ENCODE measurements around the gene ZNF618.

- TF ChIP-seq, protein P1, sequence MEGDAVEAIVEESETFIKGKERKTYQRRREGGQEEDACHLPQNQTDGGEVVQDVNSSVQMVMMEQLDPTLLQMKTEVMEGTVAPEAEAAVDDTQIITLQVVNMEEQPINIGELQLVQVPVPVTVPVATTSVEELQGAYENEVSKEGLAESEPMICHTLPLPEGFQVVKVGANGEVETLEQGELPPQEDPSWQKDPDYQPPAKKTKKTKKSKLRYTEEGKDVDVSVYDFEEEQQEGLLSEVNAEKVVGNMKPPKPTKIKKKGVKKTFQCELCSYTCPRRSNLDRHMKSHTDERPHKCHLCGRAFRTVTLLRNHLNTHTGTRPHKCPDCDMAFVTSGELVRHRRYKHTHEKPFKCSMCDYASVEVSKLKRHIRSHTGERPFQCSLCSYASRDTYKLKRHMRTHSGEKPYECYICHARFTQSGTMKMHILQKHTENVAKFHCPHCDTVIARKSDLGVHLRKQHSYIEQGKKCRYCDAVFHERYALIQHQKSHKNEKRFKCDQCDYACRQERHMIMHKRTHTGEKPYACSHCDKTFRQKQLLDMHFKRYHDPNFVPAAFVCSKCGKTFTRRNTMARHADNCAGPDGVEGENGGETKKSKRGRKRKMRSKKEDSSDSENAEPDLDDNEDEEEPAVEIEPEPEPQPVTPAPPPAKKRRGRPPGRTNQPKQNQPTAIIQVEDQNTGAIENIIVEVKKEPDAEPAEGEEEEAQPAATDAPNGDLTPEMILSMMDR (IDR thresholded peaks at IDR 0.05): no peak
- no peak for TF ChIP-seq POLR2AphosphoS5 (IDR thresholded peaks at IDR 0.05; ENCODE audit: insufficient read depth in 1 of 2, low read depth in 1 of 2)
- no peak for TF ChIP-seq POLR2A (IDR thresholded peaks at IDR 0.05)
Observed at GRCh38 chr9:113978725-113979342, 102.7 kb downstream of the ZNF618 start.

Data from vagina (tissue), 2 donors.